SK-N-SH treated with all-trans-retinoic acid at 6 μM for 48 hours (cell line): Measurements from ENCODE around the gene TNIP3.

Source experiments
- ARNTL ChIP-seq: fragments of 450-650 bp; formaldehyde crosslinking; IDR thresholded peaks from 2 replicates; pipeline ENCODE4 v1.5.0; 2020; ENCODE audit warnings: low read depth, mild to moderate bottlenecking, moderate library complexity, borderline replicate concordance
- CSDC2 ChIP-seq: fragments of 250-450 bp; sonication (Bioruptor Pico); IDR thresholded peaks from 2 replicates; pipeline ENCODE4 v1.5.0; 2020; ENCODE audit warnings: mild to moderate bottlenecking, moderate library complexity
- RARB ChIP-seq: fragments of 250-450 bp; sonication (Bioruptor Pico); IDR thresholded peaks from 2 replicates; pipeline ENCODE4 v1.8.0; 2021; ENCODE audit warnings: mild to moderate bottlenecking, moderate library complexity
- TF ChIP-seq, protein P1 (sequence below): fragments of 250-450 bp; sonication (Bioruptor Pico); IDR thresholded peaks from 2 replicates; pipeline ENCODE4 v1.8.0; 2021; ENCODE audit warnings: low read depth, mild to moderate bottlenecking, moderate library complexity, borderline replicate concordance
- TF ChIP-seq, protein P2 (sequence below): fragments of 250-450 bp; sonication (Bioruptor Pico); IDR thresholded peaks from 2 replicates; pipeline ENCODE4 v1.8.0; 2020; ENCODE audit warnings: mild to moderate bottlenecking, moderate library complexity, borderline replicate concordance

DNA sequence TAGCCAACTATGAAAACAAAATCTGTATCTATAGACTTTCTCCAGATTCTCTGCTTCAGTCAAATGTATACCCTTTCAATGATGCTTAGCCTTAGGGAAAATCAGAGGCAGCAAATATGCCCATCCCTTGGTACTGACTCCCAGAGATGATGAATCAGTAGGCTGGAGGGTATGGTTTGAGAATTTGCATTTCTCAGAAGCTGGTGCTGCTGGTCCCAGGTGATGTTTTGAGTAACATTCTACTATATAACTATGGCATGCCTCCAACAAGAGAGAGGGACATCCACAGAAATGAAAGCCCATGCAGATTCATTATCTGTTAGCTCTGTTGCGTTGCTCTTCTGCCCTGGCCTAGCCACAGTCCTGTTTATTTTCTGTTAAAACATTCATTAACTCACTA lies 13.6 kb downstream of the TNIP3 start:
- no peak for TF ChIP-seq RARB (CRISPR knock-in tag)
- no peak for TF ChIP-seq CSDC2
- TF ChIP-seq, protein P1, sequence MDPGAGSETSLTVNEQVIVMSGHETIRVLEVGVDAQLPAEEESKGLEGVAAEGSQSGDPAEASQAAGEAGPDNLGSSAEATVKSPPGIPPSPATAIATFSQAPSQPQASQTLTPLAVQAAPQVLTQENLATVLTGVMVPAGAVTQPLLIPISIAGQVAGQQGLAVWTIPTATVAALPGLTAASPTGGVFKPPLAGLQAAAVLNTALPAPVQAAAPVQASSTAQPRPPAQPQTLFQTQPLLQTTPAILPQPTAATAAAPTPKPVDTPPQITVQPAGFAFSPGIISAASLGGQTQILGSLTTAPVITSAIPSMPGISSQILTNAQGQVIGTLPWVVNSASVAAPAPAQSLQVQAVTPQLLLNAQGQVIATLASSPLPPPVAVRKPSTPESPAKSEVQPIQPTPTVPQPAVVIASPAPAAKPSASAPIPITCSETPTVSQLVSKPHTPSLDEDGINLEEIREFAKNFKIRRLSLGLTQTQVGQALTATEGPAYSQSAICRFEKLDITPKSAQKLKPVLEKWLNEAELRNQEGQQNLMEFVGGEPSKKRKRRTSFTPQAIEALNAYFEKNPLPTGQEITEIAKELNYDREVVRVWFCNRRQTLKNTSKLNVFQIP (CRISPR knock-in tag): no peak
- no peak for TF ChIP-seq ARNTL (CRISPR knock-in tag)
- TF ChIP-seq, protein P2, sequence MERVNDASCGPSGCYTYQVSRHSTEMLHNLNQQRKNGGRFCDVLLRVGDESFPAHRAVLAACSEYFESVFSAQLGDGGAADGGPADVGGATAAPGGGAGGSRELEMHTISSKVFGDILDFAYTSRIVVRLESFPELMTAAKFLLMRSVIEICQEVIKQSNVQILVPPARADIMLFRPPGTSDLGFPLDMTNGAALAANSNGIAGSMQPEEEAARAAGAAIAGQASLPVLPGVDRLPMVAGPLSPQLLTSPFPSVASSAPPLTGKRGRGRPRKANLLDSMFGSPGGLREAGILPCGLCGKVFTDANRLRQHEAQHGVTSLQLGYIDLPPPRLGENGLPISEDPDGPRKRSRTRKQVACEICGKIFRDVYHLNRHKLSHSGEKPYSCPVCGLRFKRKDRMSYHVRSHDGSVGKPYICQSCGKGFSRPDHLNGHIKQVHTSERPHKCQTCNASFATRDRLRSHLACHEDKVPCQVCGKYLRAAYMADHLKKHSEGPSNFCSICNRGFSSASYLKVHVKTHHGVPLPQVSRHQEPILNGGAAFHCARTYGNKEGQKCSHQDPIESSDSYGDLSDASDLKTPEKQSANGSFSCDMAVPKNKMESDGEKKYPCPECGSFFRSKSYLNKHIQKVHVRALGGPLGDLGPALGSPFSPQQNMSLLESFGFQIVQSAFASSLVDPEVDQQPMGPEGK (CRISPR knock-in tag): no peak
